IMR-90 (cell line): ENCODE data around the gene CENPN. TPM values are rescaled to one million over a fixed set of nuclear protein-coding genes. Genes with fewer than 3 reads are reported as not detected.

Experiments
- ATAC-seq: fragments of 200-7000 bp; cut with Tn5 transposase; 2 replicates; pipeline ENCODE4 v1.9.1; 2020; ENCODE audit warnings: low read depth, mild to moderate bottlenecking, moderate library complexity
- BruUV-seq: library from RNA; stranded (reverse); fragments of 400-500 nt; replicated peaks from 2 replicates; lab custom pipeline; 2021; lab: Mats Ljungman, UMichigan
- CTCF ChIA-PET: fragments of 300-600 bp; formaldehyde crosslinking; extraction: SDS; loops from one replicate; lab custom pipeline; 2021; ENCODE audit warnings: antibody characterized with exemption; lab: Yijun Ruan, JAX
- POLR2A ChIA-PET: fragments of 300-600 bp; sonication (Branson Sonifier 250); formaldehyde crosslinking; loops from one replicate; lab custom pipeline; 2022; ENCODE audit warnings: antibody characterized with exemption; ENCODE audit not compliant: unreplicated experiment; lab: Charles Lee
- DNase-seq: peaks from one replicate; pipeline ENCODE4 v3.0.0; 2013
- H2AFZ ChIP-seq: replicated peaks from 2 replicates; pipeline ENCODE3; 2013; ENCODE audit warnings: low read length, mild to moderate bottlenecking; ENCODE audit not compliant: poor library complexity
- H2AK5ac ChIP-seq: 2 replicates; pipeline ENCODE4 v1.6.1; 2013; ENCODE audit warnings: low read depth, low read length, inconsistent platforms
- H2AK9ac ChIP-seq: replicated peaks from 2 replicates; pipeline ENCODE3; 2013; ENCODE audit warnings: mild to moderate bottlenecking, low read depth, low read length, moderate library complexity; ENCODE audit not compliant: poor library complexity
- H2BK120ac ChIP-seq: 2 replicates; pipeline ENCODE4 v1.6.1; 2013; ENCODE audit warnings: low read depth, low read length, inconsistent platforms
- H2BK15ac ChIP-seq: 3 replicates; pipeline ENCODE4 v1.6.1; 2013; ENCODE audit warnings: low read depth, low read length, inconsistent platforms
- H2BK20ac ChIP-seq: 2 replicates; pipeline ENCODE4 v1.6.1; 2013; ENCODE audit warnings: low read depth, mild to moderate bottlenecking, inconsistent platforms, low read length, moderate library complexity
- H2BK5ac ChIP-seq: 2 replicates; pipeline ENCODE4 v1.6.1; 2013; ENCODE audit warnings: mild to moderate bottlenecking, low read depth, low read length, inconsistent platforms; ENCODE audit not compliant: poor library complexity, severe bottlenecking
- H3K14ac ChIP-seq: replicated peaks from 2 replicates; pipeline ENCODE4 v1.6.1; 2013; ENCODE audit warnings: low read depth, low read length, inconsistent platforms
- H3K18ac ChIP-seq: 2 replicates; pipeline ENCODE4 v1.6.1; 2013; ENCODE audit warnings: low read depth, low read length, control low read depth
- H3K23ac ChIP-seq: 2 replicates; pipeline ENCODE4 v1.6.1; 2013; ENCODE audit warnings: low read depth, low read length, inconsistent platforms
- H3K27ac ChIP-seq: 2 replicates; pipeline ENCODE4 v1.5.1; 2013; ENCODE audit warnings: mild to moderate bottlenecking, control low read depth, low read length; ENCODE audit not compliant: insufficient read depth
- H3K27me3 ChIP-seq: 2 replicates; pipeline ENCODE4 v1.6.1; 2013; ENCODE audit warnings: low read length; ENCODE audit not compliant: control insufficient read depth, insufficient read depth
- H3K36me3 ChIP-seq: 2 replicates; pipeline ENCODE4 v1.6.1; 2013; ENCODE audit warnings: low read length, mixed read lengths; ENCODE audit not compliant: control insufficient read depth, insufficient read depth
- H3K4ac ChIP-seq: 2 replicates; pipeline ENCODE4 v1.6.1; 2013; ENCODE audit warnings: low read depth, low read length, inconsistent platforms
- H3K4me1 ChIP-seq: 2 replicates; pipeline ENCODE4 v1.6.1; 2013; ENCODE audit warnings: low read length, mixed read lengths; ENCODE audit not compliant: control insufficient read depth, insufficient read depth
- H3K4me2 ChIP-seq: 2 replicates; pipeline ENCODE4 v1.6.1; 2013; ENCODE audit warnings: low read depth, mild to moderate bottlenecking, control low read depth, low read length, moderate library complexity
- H3K4me3 ChIP-seq: 2 replicates; pipeline ENCODE4 v1.5.1; 2013; ENCODE audit warnings: low read depth, mild to moderate bottlenecking, control low read depth, low read length, moderate library complexity; ENCODE audit not compliant: insufficient read depth
- H3K56ac ChIP-seq: 2 replicates; pipeline ENCODE4 v1.6.1; 2013; ENCODE audit warnings: low read length, inconsistent platforms; ENCODE audit not compliant: insufficient read depth; ENCODE audit errors: extremely low read depth
- H3K79me1 ChIP-seq, 2 experiments: 2 replicates each; pipeline ENCODE4 v1.6.1; 2013; ENCODE audit warnings: low read length in 2 of 2, inconsistent platforms in 1 of 2, low read depth in 1 of 2
- H3K9ac ChIP-seq: 2 replicates; pipeline ENCODE4 v1.6.1; 2013; ENCODE audit warnings: low read depth, low read length, control low read depth
- H3K9me1 ChIP-seq: 2 replicates; pipeline ENCODE4 v1.6.1; 2013; ENCODE audit warnings: low read length, inconsistent platforms; ENCODE audit not compliant: insufficient read depth
- H3K9me3 ChIP-seq: 2 replicates; pipeline ENCODE4 v1.6.1; 2013; ENCODE audit warnings: low read length; ENCODE audit not compliant: control insufficient read depth, insufficient read depth
- H4K20me1 ChIP-seq: 2 replicates; pipeline ENCODE4 v1.6.1; 2013; ENCODE audit warnings: low read length, inconsistent platforms; ENCODE audit not compliant: insufficient read depth
- H4K5ac ChIP-seq: 2 replicates; pipeline ENCODE4 v1.6.1; 2013; ENCODE audit warnings: mild to moderate bottlenecking, low read depth, low read length, control low read depth
- H4K8ac ChIP-seq, 2 experiments: 2 replicates each; pipeline ENCODE4 v1.6.1; 2013; ENCODE audit warnings: low read depth in 2 of 2, low read length in 2 of 2, control low read depth in 1 of 2, inconsistent platforms in 1 of 2
- H4K91ac ChIP-seq: 2 replicates; pipeline ENCODE4 v1.6.1; 2013; ENCODE audit warnings: low read depth, low read length, inconsistent platforms; ENCODE audit not compliant: insufficient read depth
- CEBPB ChIP-seq: IDR thresholded peaks from 2 replicates; pipeline ENCODE4 v1.6.1; 2012; ENCODE audit warnings: low read depth, low read length, improper control_type of control experiment
- CHD1 ChIP-seq: IDR thresholded peaks from 2 replicates; pipeline ENCODE4 v1.6.1; 2012; ENCODE audit warnings: low read depth, low read length, improper control_type of control experiment
- FOS ChIP-seq: fragments of 150-350 bp; IDR thresholded peaks from 2 replicates; pipeline ENCODE4 v1.6.1; 2016; ENCODE audit warnings: low read depth, low read length
- MAFK ChIP-seq: IDR thresholded peaks from 2 replicates; pipeline ENCODE4 v1.6.1; 2012; ENCODE audit warnings: low read depth, low read length, improper control_type of control experiment
- NFE2L2 ChIP-seq: fragments of 150-350 bp; IDR thresholded peaks from 2 replicates; pipeline ENCODE4 v1.6.1; 2016; ENCODE audit warnings: low read depth, mild to moderate bottlenecking, low read length
- POLR2A ChIP-seq: IDR thresholded peaks from 2 replicates; pipeline ENCODE4 v1.6.1; 2012; ENCODE audit warnings: mild to moderate bottlenecking, low read depth, low read length
- RAD21 ChIP-seq: IDR thresholded peaks from 2 replicates; pipeline ENCODE4 v1.6.1; 2012; ENCODE audit warnings: low read length, improper control_type of control experiment
- RCOR1 ChIP-seq: IDR thresholded peaks from 2 replicates; pipeline ENCODE4 v1.6.1; 2012; ENCODE audit warnings: mild to moderate bottlenecking, low read length, improper control_type of control experiment; ENCODE audit not compliant: insufficient replicate concordance
- RFX5 ChIP-seq: IDR thresholded peaks from 2 replicates; pipeline ENCODE4 v1.8.0; 2012; ENCODE audit warnings: low read depth, mild to moderate bottlenecking, low read length, moderate library complexity
- dilution Hi-C: fragments of 300-500 bp; cut with HindIII; formaldehyde crosslinking; loops from one replicate; pipeline ENCODE4 v1.14.3; 2018; ENCODE audit warnings: low sequenced_read_pairs; ENCODE audit not compliant: unreplicated experiment
- in situ Hi-C: fragments of 300-500 bp; cut with MboI; formaldehyde crosslinking; loops from 3 replicates; pipeline ENCODE4 v1.14.3; 2019; ENCODE audit warnings: low sequenced_read_pairs, inconsistent platforms, mixed read lengths
- intact Hi-C: fragments of 100-400 bp; cut with micrococcal nuclease; formaldehyde crosslinking; loops from 2 replicates; pipeline ENCODE4 v1.10.0; 2022
- polyA plus RNA-seq, 3 experiments: library from polyadenylated mRNA; depleted of rRNA; stranded (reverse); fragments of >200 nt; gene quantifications; 2 replicates each; pipeline ENCODE4 v1.2.3, GENCODE V29; 2012; ENCODE audit warnings: low replicate concordance in 1 of 3
- total RNA-seq: library from RNA; depleted of rRNA; stranded (reverse); fragments of >200 nt; gene quantifications from 2 replicates; pipeline ENCODE4 v1.2.3, GENCODE V29; 2012
- TF ChIP-seq, protein P1 (sequence below): fragments of 150-350 bp; IDR thresholded peaks from 2 replicates; pipeline ENCODE4 v1.6.1; 2017; ENCODE audit warnings: mild to moderate bottlenecking, antibody characterized with exemption, low read length, low read depth
- TF ChIP-seq, protein P2 (sequence below): fragments of 150-350 bp; IDR thresholded peaks from 2 replicates; pipeline ENCODE4 v1.6.1; 2016; ENCODE audit warnings: low read depth, mild to moderate bottlenecking, low read length, moderate library complexity, borderline replicate concordance

CENPN gene
- total and polyA plus RNA-seq, 2 of the 4 experiments (the other 2 are of a cell fraction), result 20.5 to 22.8 TPM

DNA sequence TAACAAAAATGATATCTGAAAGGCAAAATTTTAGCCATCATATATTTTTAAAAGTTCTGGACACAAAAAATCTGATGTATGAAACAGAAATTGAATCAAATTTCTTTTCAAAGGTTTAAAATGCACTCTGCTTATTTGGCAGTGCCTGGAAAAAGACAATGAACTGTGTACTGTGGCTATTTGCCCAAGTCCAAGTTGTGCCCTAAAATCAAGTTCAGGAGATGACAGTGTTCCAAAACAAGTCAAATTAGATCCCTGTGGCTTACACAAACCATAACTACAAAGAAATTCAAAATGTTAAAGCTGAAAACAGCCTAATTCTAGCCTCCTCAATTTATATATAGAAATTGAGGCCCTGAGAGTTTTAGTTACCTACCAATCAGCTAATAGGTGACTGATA lies 25.9 kb upstream of the CENPN start:
- Histone ChIP-seq H3K56ac (no peak overlapping the region), H2BK15ac (no peak overlapping the region), H2AFZ (no peak overlapping the region), H3K9me3 (no peaks in the 10 kb centered on the region), H2BK20ac (no peak overlapping the region), H2AK5ac (no peak overlapping the region), H3K23ac (no peak overlapping the region), H4K20me1 (no peaks in the 10 kb centered on the region), H3K27me3 (no peaks in the 10 kb centered on the region), H4K5ac (no peak overlapping the region), H3K4ac (no peak overlapping the region), H3K4me3 (no peak overlapping the region), H2AK9ac (no peak overlapping the region), H3K9ac (no peak overlapping the region), H2BK120ac (no peak overlapping the region), H4K8ac (no peak overlapping the region), H3K79me1 (peaks cover 23% of the 10 kb centered on the region in 2 experiments), H3K14ac (no peak overlapping the region), H3K18ac (no peak overlapping the region), H4K91ac (no peak overlapping the region), H3K27ac (no peak overlapping the region), H3K4me1 (peaks cover 2% of the 10 kb centered on the region; the same call in 1 of the 2 replicates), H3K4me2 (no peak overlapping the region), H2BK5ac (no peak overlapping the region), H3K36me3 (peaks cover 9% of the 10 kb centered on the region), H3K9me1 (peaks cover 2% of the 10 kb centered on the region; the same call in 1 of the 2 replicates)
- POLR2A ChIA-PET, result no interaction called here
- ATAC-seq (no peak), DNase-seq (no peak)
- dilution Hi-C loops, result no loop called here
- no TSS peak for BruUV-seq
- intact Hi-C loops, result no loop called here
- in situ Hi-C loops, result no loop called here
- TF ChIP-seq NFE2L2 (no peak), CEBPB (no peak), RFX5 (no peak), POLR2A (no peak), RAD21 (no peak), RCOR1 (no peak), CHD1 (no peak), MAFK (no peak), FOS (no peak)
- TF ChIP-seq, protein P1, sequence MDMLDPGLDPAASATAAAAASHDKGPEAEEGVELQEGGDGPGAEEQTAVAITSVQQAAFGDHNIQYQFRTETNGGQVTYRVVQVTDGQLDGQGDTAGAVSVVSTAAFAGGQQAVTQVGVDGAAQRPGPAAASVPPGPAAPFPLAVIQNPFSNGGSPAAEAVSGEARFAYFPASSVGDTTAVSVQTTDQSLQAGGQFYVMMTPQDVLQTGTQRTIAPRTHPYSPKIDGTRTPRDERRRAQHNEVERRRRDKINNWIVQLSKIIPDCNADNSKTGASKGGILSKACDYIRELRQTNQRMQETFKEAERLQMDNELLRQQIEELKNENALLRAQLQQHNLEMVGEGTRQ, result no peak
- TF ChIP-seq, protein P2, sequence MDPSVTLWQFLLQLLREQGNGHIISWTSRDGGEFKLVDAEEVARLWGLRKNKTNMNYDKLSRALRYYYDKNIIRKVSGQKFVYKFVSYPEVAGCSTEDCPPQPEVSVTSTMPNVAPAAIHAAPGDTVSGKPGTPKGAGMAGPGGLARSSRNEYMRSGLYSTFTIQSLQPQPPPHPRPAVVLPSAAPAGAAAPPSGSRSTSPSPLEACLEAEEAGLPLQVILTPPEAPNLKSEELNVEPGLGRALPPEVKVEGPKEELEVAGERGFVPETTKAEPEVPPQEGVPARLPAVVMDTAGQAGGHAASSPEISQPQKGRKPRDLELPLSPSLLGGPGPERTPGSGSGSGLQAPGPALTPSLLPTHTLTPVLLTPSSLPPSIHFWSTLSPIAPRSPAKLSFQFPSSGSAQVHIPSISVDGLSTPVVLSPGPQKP, result no peak
- CTCF ChIA-PET, result interaction anchor here (0.6 kb wide), 1 partner anchor 39 kb away, joined by 3 read pairs; no protein-coding TSS in a partner anchor
